Transverse colon (tissue), 3 donors: Measurements from ENCODE around the gene PET100.

Source experiments
- EP300 ChIP-seq: sonication (generic); formaldehyde crosslinking; IDR thresholded peaks from one replicate; pipeline ENCODE4 v1.6.1; 2017; ENCODE audit warnings: antibody characterized with exemption, low read depth
- POLR2A ChIP-seq: fragments of 450-650 bp; IDR thresholded peaks from one replicate; pipeline ENCODE4 v1.6.1; 2016; ENCODE audit warnings: antibody characterized with exemption, mild to moderate bottlenecking, moderate library complexity
- TF ChIP-seq, protein P1 (sequence below), 5 experiments: fragments of 200-600 bp in 3 of 5; fragments of 450-650 bp in 2 of 5; sonication (generic) in 3 of 5; IDR thresholded peaks; 1 replicate in 2 of 5; 2 replicates in 3 of 5; pipeline ENCODE4 v1.5.1; 2016 to 2017; ENCODE audit warnings: antibody characterized with exemption in 5 of 5, inconsistent platforms in 3 of 5, mild to moderate bottlenecking in 2 of 5, moderate library complexity in 1 of 5

DNA sequence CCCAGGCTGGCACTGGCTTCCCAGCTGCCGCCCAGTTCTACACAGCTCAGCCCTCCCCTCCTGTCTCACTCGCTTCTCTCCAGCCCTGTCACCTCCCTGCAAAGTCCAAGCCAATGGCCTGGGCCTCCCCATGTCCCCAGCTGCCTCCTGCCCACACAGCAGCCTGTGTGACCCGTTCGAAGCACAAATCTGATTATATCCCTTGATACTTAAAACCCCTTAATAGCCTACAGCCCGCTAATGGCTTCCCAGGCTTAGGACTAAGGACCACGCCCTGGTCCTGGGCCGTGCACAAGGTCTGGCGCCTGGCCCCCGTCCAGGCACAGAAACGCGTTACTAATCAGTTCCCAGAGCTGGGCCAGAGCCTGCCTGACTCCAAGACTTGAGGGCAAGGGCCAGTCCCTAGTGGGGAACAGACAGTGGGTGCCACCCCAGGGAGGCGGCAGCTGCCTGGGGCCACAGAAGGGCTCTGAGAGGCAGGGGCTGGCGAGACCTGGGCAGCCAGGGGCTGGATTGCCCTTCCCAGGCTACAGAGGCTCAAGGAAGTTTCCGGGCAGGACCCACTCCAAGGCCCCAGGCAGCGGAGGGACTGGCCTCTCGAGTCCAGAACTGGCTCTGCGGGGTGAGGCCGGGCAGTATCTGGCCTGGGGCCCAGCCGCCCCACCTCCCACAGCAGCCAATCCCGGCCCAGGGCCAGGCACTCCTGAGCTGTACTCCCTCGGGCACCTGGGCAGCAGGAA is 10.7 kb upstream of the PET100 start:
- TF ChIP-seq EP300 (no peak), POLR2A (no peak)
- TF ChIP-seq, protein P1, sequence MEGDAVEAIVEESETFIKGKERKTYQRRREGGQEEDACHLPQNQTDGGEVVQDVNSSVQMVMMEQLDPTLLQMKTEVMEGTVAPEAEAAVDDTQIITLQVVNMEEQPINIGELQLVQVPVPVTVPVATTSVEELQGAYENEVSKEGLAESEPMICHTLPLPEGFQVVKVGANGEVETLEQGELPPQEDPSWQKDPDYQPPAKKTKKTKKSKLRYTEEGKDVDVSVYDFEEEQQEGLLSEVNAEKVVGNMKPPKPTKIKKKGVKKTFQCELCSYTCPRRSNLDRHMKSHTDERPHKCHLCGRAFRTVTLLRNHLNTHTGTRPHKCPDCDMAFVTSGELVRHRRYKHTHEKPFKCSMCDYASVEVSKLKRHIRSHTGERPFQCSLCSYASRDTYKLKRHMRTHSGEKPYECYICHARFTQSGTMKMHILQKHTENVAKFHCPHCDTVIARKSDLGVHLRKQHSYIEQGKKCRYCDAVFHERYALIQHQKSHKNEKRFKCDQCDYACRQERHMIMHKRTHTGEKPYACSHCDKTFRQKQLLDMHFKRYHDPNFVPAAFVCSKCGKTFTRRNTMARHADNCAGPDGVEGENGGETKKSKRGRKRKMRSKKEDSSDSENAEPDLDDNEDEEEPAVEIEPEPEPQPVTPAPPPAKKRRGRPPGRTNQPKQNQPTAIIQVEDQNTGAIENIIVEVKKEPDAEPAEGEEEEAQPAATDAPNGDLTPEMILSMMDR (IDR thresholded peaks at IDR 0.05): no peak
